ENCODE data around the gene ITGB4.

GRCh38 chr17:75721463-75722011 is 278 bp downstream of the ITGB4 start:
- TF ChIP-seq, protein P1, sequence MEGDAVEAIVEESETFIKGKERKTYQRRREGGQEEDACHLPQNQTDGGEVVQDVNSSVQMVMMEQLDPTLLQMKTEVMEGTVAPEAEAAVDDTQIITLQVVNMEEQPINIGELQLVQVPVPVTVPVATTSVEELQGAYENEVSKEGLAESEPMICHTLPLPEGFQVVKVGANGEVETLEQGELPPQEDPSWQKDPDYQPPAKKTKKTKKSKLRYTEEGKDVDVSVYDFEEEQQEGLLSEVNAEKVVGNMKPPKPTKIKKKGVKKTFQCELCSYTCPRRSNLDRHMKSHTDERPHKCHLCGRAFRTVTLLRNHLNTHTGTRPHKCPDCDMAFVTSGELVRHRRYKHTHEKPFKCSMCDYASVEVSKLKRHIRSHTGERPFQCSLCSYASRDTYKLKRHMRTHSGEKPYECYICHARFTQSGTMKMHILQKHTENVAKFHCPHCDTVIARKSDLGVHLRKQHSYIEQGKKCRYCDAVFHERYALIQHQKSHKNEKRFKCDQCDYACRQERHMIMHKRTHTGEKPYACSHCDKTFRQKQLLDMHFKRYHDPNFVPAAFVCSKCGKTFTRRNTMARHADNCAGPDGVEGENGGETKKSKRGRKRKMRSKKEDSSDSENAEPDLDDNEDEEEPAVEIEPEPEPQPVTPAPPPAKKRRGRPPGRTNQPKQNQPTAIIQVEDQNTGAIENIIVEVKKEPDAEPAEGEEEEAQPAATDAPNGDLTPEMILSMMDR (IDR thresholded peaks at IDR 0.05): no peak
- TF ChIP-seq POLR2A (IDR thresholded peaks at IDR 0.05): no peak
